HEK293T (cell line): ENCODE results near the gene LILRB2.
"Not testable (repeated sequence)": the region's sequence is repeated elsewhere in the genome, so short reads cannot be mapped to it uniquely, and the experiment has no call there.

Experiments used
- BHLHE40 ChIP-seq: fragments of 450-650 bp; IDR thresholded peaks from 2 replicates; pipeline ENCODE4 v1.6.1; 2016; ENCODE audit warnings: mild to moderate bottlenecking, moderate library complexity, borderline replicate concordance
- ELF4 ChIP-seq: fragments of 450-650 bp; IDR thresholded peaks from 2 replicates; pipeline ENCODE4 v1.6.1; 2017; ENCODE audit warnings: antibody characterized with exemption
- FOXA1 ChIP-seq: fragments of 450-650 bp; IDR thresholded peaks from 2 replicates; pipeline ENCODE4 v1.6.1; 2016; ENCODE audit warnings: mild to moderate bottlenecking
- FOXK2 ChIP-seq: fragments of 450-650 bp; IDR thresholded peaks from 2 replicates; pipeline ENCODE4 v1.6.1; 2016; ENCODE audit warnings: mild to moderate bottlenecking
- FOXM1 ChIP-seq: fragments of 450-650 bp; IDR thresholded peaks from 2 replicates; pipeline ENCODE4 v1.6.1; 2017; ENCODE audit warnings: mild to moderate bottlenecking, borderline replicate concordance
- SP1 ChIP-seq: fragments of 450-650 bp; IDR thresholded peaks from 2 replicates; pipeline ENCODE4 v1.6.1; 2017
- ZNF384 ChIP-seq: fragments of 450-650 bp; IDR thresholded peaks from 2 replicates; pipeline ENCODE4 v1.6.1; 2016

- not testable (repeated sequence) for TF ChIP-seq FOXM1, BHLHE40, ELF4, ZNF384, FOXK2, SP1, FOXA1
Observed at GRCh38 chr19:54328781-54329180, 47.9 kb upstream of the LILRB2 start.
